NB4 (cell line): ENCODE results near the gene SMYD5.

Source experiments
- POLR2A ChIP-seq: IDR thresholded peaks from 2 replicates; pipeline ENCODE4 v1.6.1; 2011; ENCODE audit warnings: mild to moderate bottlenecking; ENCODE audit not compliant: insufficient read length; ENCODE audit errors: extremely low read depth
- TF ChIP-seq, protein P1 (sequence below): IDR thresholded peaks from one replicate; pipeline ENCODE4 v1.5.1; 2012; ENCODE audit warnings: low read depth, low read length

DNA sequence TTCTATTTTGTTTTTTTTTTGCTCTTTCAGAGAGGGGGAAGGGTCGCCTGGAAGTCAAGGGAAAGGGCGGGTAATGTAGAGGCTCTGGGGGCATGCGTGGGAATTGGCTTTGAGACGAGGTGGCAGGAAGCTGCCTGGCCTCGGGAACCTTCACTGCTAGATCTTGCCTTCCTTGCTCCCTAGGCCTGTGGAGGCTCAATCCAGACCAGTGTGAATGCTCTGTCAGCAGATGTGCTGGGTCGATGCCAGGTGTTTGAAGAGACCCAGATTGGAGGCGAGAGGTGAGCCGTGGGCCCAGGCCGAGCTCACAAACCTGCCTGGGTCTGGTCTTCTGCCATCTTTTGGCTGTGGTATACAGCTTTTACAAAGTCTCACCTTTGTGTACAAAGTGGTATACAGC is 35.6 kb downstream of the SMYD5 start:
- TF ChIP-seq POLR2A: no peak
- TF ChIP-seq, protein P1, sequence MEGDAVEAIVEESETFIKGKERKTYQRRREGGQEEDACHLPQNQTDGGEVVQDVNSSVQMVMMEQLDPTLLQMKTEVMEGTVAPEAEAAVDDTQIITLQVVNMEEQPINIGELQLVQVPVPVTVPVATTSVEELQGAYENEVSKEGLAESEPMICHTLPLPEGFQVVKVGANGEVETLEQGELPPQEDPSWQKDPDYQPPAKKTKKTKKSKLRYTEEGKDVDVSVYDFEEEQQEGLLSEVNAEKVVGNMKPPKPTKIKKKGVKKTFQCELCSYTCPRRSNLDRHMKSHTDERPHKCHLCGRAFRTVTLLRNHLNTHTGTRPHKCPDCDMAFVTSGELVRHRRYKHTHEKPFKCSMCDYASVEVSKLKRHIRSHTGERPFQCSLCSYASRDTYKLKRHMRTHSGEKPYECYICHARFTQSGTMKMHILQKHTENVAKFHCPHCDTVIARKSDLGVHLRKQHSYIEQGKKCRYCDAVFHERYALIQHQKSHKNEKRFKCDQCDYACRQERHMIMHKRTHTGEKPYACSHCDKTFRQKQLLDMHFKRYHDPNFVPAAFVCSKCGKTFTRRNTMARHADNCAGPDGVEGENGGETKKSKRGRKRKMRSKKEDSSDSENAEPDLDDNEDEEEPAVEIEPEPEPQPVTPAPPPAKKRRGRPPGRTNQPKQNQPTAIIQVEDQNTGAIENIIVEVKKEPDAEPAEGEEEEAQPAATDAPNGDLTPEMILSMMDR: no peak
